Esophagus squamous epithelium (tissue), 4 donors: ENCODE measurements around the gene ECE1.

Experiments used
- POLR2A ChIP-seq, 4 donors: fragments of 450-650 bp; IDR thresholded peaks; one replicate each; pipeline ENCODE4 v1.6.1; 2017; ENCODE audit warnings: antibody characterized with exemption in 4 of 4, mild to moderate bottlenecking in 4 of 4, moderate library complexity in 3 of 4
- TF ChIP-seq, protein P1 (sequence below), 6 experiments: fragments of 450-650 bp in 4 of 6; fragments of 200-600 bp in 2 of 6; sonication (generic) in 2 of 6; IDR thresholded peaks; one replicate each; pipeline ENCODE4 v1.5.1; 2016 to 2019; ENCODE audit warnings: antibody characterized with exemption in 6 of 6, mild to moderate bottlenecking in 4 of 6, moderate library complexity in 4 of 6

DNA sequence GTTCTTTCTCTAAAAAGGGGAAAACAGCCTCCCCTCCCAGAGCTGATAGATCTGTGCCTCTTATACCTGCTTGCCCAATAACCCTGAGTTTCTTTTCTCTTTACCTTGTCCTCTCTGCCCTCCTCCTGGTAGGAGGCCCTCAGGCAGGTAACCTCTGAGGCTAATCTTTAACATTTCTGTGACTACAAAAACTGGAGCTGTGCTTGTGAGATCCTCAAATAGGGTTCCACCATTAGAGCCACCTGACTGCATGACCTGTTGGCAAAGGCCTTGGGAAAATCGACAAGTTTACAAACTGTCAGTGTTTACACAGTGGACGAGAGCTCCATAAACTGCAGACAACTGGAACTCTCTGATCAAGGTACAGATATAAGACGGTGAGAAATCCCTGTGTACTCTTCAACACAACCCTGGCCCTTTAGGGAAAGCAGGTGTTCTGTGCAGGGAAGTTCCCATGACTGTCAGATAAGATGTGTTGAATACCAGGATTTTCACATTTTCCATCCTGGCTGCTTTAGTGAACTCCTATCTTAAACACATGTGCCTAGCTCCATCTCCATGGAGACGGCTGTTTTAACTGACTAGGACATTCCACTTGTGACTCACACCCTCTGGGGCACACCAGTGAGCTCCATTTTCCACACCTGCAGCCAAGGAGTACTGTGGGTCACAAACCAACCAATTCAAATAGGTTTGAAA lies 38.3 kb downstream of the ECE1 start:
- TF ChIP-seq, protein P1, sequence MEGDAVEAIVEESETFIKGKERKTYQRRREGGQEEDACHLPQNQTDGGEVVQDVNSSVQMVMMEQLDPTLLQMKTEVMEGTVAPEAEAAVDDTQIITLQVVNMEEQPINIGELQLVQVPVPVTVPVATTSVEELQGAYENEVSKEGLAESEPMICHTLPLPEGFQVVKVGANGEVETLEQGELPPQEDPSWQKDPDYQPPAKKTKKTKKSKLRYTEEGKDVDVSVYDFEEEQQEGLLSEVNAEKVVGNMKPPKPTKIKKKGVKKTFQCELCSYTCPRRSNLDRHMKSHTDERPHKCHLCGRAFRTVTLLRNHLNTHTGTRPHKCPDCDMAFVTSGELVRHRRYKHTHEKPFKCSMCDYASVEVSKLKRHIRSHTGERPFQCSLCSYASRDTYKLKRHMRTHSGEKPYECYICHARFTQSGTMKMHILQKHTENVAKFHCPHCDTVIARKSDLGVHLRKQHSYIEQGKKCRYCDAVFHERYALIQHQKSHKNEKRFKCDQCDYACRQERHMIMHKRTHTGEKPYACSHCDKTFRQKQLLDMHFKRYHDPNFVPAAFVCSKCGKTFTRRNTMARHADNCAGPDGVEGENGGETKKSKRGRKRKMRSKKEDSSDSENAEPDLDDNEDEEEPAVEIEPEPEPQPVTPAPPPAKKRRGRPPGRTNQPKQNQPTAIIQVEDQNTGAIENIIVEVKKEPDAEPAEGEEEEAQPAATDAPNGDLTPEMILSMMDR (IDR thresholded peaks at IDR 0.05): no peak
- no peak for TF ChIP-seq POLR2A (IDR thresholded peaks at IDR 0.05)
